Umbilical cord (tissue), 2 donors: Measurements from ENCODE around the gene TEDC2. TPM values are rescaled to one million over a fixed set of nuclear protein-coding genes. Genes with fewer than 3 reads are reported as not detected.
"Not testable (repeated sequence)": the region's sequence is repeated elsewhere in the genome, so short reads cannot be mapped to it uniquely, and the experiment has no call there.

Experiments
- DNase-seq: peaks from one replicate; pipeline ENCODE4 v3.0.0-alpha.2; 2015; ENCODE audit warnings: low spot score
- total RNA-seq: library from RNA; depleted of rRNA; stranded (reverse); fragments of >200 nt; gene quantifications from one replicate; pipeline ENCODE4 v1.2.3, GENCODE V29; 2014; ENCODE audit warnings: low replicate concordance; ENCODE audit not compliant: insufficient read depth

Gene TEDC2
- total RNA-seq, 1 donor from 2014 or later: 1.2 TPM

- no peak for DNase-seq
Measured at GRCh38 chr16:2476345-2476720, 16.4 kb downstream of the TEDC2 start.

- DNase-seq: no peak
Measured at GRCh38 chr16:2476741-2477140, 16.8 kb downstream of the TEDC2 start.

GRCh38 chr16:2477327-2477726, 17.4 kb downstream of the TEDC2 start:
- DNase-seq: no peak

GRCh38 chr16:2478279-2478678, 18.4 kb downstream of the TEDC2 start:
- no peak for DNase-seq

- not testable (repeated sequence) for DNase-seq
Measured at GRCh38 chr16:2479996-2480395, 20.1 kb downstream of the TEDC2 start.

- no peak for DNase-seq
Measured at GRCh38 chr16:2480948-2481347, 21.0 kb downstream of the TEDC2 start.

GRCh38 chr16:2481676-2482075, 21.8 kb downstream of the TEDC2 start:
- no peak for DNase-seq

- no peak for DNase-seq
Measured at GRCh38 chr16:2482249-2482648, 22.3 kb downstream of the TEDC2 start.

- peak; percentile 47 for DNase-seq
Measured at GRCh38 chr16:2482708-2483534, 23.0 kb downstream of the TEDC2 start.

- no peak for DNase-seq
Measured at GRCh38 chr16:2483939-2484897, 24.3 kb downstream of the TEDC2 start.

- DNase-seq: no peak
Measured at GRCh38 chr16:2484898-2485508, 25.1 kb downstream of the TEDC2 start.

- no peak for DNase-seq
Measured at GRCh38 chr16:2485811-2486507, 26.1 kb downstream of the TEDC2 start.

- no peak for DNase-seq
Measured at GRCh38 chr16:2486645-2487516, 27.0 kb downstream of the TEDC2 start.

- no peak for DNase-seq
Measured at GRCh38 chr16:2487517-2487842, 27.6 kb downstream of the TEDC2 start.

GRCh38 chr16:2487903-2488531, 28.1 kb downstream of the TEDC2 start:
- DNase-seq: no peak

- DNase-seq: no peak
Measured at GRCh38 chr16:2489581-2489980, 29.7 kb downstream of the TEDC2 start.

- DNase-seq: no peak
Measured at GRCh38 chr16:2490190-2491105, 30.5 kb downstream of the TEDC2 start.

- DNase-seq: no peak
Measured at GRCh38 chr16:2492292-2492691, 32.4 kb downstream of the TEDC2 start.

GRCh38 chr16:2493605-2494004, 33.7 kb downstream of the TEDC2 start:
- no peak for DNase-seq
